ENCODE data around the gene NOL3. TPM values are rescaled to one million over a fixed set of nuclear protein-coding genes. Genes with fewer than 3 reads are reported as not detected.

Gene NOL3
- total and polyA plus RNA-seq, 2 of the 13 experiments (the other 11 are each of a cell fraction or from before 2014, with no cell fraction given) = 5.7 to 20.5 TPM

DNA sequence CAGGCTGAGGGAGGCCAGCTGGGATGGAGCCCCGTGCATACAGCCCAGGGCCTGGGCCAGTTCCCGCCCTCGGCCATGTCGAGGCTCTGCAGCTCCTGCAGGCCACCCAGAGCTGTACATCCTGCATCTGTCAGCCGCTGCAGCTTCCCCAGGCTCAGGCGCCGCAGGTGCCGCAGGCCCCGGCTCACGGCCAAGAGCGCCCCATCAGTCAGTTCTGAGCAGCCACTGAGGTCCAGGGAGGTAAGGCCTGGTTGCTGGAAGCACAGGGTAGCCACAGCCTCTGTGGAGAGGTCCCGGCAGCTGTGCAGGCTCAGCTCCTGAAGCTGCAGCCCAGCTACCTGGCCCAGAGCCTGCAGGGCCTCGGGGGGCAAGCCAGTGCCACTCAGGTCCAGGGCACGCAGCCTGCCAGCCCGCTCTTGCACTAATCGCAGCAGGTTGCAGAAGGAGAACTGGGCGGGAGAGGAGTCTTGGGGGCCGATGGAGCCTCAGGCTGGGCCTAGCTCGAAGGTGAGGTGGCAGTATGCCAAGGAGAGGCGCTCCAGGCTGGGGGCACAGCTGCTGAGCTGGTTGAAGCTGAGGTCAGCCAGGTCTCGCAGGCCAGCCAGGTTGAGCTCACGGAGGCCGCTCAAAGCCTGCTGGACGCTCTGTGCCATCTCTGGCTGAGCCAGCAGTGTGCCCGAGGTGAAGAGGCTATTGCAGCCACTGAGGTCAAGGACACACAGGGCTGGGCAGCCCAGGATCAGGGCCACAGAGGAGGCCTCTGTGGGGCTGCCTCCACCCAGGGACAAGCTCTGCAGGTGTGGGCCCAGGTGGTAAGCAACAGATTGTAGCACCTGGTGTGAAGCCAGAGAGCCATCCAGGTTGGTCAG, 40.0 kb downstream of the NOL3 start (continued):
- TF ChIP-seq, protein P1, sequence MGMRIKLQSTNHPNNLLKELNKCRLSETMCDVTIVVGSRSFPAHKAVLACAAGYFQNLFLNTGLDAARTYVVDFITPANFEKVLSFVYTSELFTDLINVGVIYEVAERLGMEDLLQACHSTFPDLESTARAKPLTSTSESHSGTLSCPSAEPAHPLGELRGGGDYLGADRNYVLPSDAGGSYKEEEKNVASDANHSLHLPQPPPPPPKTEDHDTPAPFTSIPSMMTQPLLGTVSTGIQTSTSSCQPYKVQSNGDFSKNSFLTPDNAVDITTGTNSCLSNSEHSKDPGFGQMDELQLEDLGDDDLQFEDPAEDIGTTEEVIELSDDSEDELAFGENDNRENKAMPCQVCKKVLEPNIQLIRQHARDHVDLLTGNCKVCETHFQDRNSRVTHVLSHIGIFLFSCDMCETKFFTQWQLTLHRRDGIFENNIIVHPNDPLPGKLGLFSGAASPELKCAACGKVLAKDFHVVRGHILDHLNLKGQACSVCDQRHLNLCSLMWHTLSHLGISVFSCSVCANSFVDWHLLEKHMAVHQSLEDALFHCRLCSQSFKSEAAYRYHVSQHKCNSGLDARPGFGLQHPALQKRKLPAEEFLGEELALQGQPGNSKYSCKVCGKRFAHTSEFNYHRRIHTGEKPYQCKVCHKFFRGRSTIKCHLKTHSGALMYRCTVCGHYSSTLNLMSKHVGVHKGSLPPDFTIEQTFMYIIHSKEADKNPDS (CRISPR knock-in tag; IDR thresholded peaks at IDR 0.05) = 0 out of 2 replicates have a peak, but pooled peaks have one; percentile 54
- TF ChIP-seq, protein P2, sequence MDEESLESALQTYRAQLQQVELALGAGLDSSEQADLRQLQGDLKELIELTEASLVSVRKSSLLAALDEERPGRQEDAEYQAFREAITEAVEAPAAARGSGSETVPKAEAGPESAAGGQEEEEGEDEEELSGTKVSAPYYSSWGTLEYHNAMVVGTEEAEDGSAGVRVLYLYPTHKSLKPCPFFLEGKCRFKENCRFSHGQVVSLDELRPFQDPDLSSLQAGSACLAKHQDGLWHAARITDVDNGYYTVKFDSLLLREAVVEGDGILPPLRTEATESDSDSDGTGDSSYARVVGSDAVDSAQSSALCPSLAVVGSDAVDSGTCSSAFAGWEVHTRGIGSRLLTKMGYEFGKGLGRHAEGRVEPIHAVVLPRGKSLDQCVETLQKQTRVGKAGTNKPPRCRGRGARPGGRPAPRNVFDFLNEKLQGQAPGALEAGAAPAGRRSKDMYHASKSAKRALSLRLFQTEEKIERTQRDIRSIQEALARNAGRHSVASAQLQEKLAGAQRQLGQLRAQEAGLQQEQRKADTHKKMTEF (CRISPR knock-in tag; IDR thresholded peaks at IDR 0.05) = no peak
- TF ChIP-seq ZIK1 (CRISPR knock-in tag; IDR thresholded peaks at IDR 0.05; ENCODE audit: borderline replicate concordance, low read depth) (no peak), NBN (conservative IDR thresholded peaks at IDR 0.05) (no peak), AHR (CRISPR knock-in tag; IDR thresholded peaks at IDR 0.05) (no peak), ZNF660 (CRISPR knock-in tag; IDR thresholded peaks at IDR 0.05; ENCODE audit: borderline replicate concordance, low read depth) (no peak), KAT7 (CRISPR knock-in tag; IDR thresholded peaks at IDR 0.05; ENCODE audit: borderline replicate concordance) (no peak), U2AF1 (optimal IDR thresholded peaks at IDR 0.05; ENCODE audit: low read depth, low read length) (no peak), ZNF20 (CRISPR knock-in tag; IDR thresholded peaks at IDR 0.05) (no peak), ZFP1 (CRISPR knock-in tag; IDR thresholded peaks at IDR 0.05) (no peak), PITX1 (CRISPR knock-in tag; IDR thresholded peaks at IDR 0.05) (0 out of 2 replicates have a peak, but pooled peaks have one; percentile 31), ZNF841 (CRISPR knock-in tag; IDR thresholded peaks at IDR 0.05; ENCODE audit: borderline replicate concordance) (no peak), ZNF577 (CRISPR knock-in tag; IDR thresholded peaks at IDR 0.05; ENCODE audit: borderline replicate concordance, low read depth) (no peak), TEAD2 (CRISPR knock-in tag; IDR thresholded peaks at IDR 0.05) (no peak), ZNF558 (CRISPR knock-in tag; IDR thresholded peaks at IDR 0.05; ENCODE audit: borderline replicate concordance) (no peak)
- TF ChIP-seq, protein P3, sequence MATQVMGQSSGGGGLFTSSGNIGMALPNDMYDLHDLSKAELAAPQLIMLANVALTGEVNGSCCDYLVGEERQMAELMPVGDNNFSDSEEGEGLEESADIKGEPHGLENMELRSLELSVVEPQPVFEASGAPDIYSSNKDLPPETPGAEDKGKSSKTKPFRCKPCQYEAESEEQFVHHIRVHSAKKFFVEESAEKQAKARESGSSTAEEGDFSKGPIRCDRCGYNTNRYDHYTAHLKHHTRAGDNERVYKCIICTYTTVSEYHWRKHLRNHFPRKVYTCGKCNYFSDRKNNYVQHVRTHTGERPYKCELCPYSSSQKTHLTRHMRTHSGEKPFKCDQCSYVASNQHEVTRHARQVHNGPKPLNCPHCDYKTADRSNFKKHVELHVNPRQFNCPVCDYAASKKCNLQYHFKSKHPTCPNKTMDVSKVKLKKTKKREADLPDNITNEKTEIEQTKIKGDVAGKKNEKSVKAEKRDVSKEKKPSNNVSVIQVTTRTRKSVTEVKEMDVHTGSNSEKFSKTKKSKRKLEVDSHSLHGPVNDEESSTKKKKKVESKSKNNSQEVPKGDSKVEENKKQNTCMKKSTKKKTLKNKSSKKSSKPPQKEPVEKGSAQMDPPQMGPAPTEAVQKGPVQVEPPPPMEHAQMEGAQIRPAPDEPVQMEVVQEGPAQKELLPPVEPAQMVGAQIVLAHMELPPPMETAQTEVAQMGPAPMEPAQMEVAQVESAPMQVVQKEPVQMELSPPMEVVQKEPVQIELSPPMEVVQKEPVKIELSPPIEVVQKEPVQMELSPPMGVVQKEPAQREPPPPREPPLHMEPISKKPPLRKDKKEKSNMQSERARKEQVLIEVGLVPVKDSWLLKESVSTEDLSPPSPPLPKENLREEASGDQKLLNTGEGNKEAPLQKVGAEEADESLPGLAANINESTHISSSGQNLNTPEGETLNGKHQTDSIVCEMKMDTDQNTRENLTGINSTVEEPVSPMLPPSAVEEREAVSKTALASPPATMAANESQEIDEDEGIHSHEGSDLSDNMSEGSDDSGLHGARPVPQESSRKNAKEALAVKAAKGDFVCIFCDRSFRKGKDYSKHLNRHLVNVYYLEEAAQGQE (IDR thresholded peaks at IDR 0.05; ENCODE audit: borderline replicate concordance in 1 of 2, low read depth in 1 of 2, low read length in 2 of 2) = no peak
- TF ChIP-seq, protein P4, sequence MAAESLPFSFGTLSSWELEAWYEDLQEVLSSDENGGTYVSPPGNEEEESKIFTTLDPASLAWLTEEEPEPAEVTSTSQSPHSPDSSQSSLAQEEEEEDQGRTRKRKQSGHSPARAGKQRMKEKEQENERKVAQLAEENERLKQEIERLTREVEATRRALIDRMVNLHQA (CRISPR knock-in tag; IDR thresholded peaks at IDR 0.05) = no peak
